ENCODE data around the gene COL4A3.
"Not testable (repeated sequence)": the region's sequence is repeated elsewhere in the genome, so short reads cannot be mapped to it uniquely, and the experiment has no call there.

COL4A3 gene

DNA sequence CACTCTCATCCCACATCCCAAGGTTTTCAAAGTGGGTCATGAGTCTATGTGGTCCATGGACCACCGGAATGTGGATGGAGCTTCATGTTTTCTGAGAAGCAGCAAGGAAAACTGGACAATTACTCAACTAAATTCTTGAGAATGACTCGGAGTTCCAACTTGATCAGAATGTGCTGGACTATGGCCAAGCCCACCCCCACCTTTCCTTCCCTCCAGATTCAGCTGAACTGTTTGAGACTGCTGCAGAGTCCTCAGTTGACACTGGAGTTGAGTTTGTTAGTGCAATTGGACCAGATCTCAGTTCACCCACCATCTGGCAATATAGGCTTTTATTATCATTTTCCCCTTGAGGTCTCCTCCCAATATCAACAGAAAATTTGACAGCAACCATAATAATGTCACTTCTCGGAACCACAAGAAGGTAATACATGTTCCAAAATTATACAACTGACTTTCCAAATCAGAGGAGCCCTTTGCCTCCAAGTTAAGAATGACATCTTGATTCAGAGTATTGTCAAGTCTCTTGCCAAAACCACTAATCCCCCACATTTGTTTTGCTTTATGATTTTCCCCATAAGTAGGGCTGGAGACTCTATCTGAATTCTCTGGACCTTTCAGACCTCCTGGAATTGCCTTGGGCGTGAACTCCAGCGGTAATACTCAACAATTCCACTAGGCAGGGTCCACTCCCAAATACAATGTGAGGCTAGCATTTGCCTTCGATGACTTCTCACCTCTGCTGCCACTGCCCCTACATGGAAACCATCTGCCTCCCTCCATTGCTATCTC, 9.2 kb upstream of the COL4A3 start:
- DNase-seq (ENCODE audit: low read depth in 2 of 2, low spot score in 1 of 2) = no peak

DNA sequence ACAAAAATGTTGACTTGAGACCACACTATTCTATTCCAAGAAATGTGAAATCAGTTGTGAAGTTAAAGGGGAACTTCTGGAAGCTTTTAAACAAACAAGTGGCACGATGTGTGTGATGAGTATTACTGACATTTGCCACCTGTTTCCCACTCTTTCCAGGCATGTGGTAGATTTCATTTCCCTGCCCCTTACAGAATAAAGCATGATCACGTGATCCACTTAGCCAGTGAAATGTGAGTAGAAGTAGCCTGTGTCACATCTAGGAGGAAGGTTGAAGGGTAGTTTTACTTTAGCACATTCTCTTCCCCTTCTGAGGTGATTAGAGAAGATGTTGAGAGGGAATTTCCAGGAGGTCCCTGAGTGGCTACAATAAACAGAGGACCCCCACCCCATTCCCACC, 4.3 kb upstream of the COL4A3 start:
- no peak for DNase-seq (ENCODE audit: low read depth in 2 of 2, low spot score in 1 of 2)

- no peak for DNase-seq (ENCODE audit: low read depth in 2 of 2, low spot score in 1 of 2)
Measured at GRCh38 chr2:227161947-227162346, 2.5 kb upstream of the COL4A3 start.

- DNase-seq (ENCODE audit: low read depth in 2 of 2, low spot score in 1 of 2) = no peak
Measured at GRCh38 chr2:227163485-227163997, 883 bp upstream of the COL4A3 start.

DNA sequence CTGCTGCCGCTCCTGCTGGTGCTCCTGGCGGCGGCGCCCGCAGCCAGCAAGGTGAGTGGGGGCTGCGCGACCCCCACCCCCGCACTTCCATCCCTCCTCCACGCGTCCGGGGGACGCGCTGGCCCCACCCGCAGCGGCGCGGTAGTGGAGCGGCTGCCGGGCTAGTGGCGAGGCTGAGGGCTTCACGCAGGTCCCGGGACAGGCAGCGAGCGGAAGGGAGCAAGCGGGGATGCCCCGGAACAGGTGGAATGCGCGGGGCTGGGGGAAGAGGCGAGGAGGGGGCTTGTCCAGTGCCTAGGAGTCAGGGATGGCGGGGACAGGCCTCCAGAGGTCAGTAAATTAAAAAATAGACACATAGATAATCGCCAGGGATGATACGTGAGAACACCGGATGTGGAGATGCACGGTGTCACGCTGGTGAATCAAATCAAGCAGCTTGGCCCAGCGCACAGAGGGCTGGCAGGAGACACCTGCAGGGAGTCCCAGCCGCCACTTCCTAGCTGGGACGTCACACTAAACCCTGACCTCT, 403 bp downstream of the COL4A3 start:
- no peak for DNase-seq (ENCODE audit: low read depth in 2 of 2, low spot score in 1 of 2)

GRCh38 chr2:227171779-227172178, 7.4 kb downstream of the COL4A3 start:
- not testable (repeated sequence) for DNase-seq (ENCODE audit: low read depth in 2 of 2, low spot score in 1 of 2)

- DNase-seq (ENCODE audit: low read depth in 2 of 2, low spot score in 1 of 2) = no peak
Measured at GRCh38 chr2:227177592-227178336, 13.3 kb downstream of the COL4A3 start.

DNA sequence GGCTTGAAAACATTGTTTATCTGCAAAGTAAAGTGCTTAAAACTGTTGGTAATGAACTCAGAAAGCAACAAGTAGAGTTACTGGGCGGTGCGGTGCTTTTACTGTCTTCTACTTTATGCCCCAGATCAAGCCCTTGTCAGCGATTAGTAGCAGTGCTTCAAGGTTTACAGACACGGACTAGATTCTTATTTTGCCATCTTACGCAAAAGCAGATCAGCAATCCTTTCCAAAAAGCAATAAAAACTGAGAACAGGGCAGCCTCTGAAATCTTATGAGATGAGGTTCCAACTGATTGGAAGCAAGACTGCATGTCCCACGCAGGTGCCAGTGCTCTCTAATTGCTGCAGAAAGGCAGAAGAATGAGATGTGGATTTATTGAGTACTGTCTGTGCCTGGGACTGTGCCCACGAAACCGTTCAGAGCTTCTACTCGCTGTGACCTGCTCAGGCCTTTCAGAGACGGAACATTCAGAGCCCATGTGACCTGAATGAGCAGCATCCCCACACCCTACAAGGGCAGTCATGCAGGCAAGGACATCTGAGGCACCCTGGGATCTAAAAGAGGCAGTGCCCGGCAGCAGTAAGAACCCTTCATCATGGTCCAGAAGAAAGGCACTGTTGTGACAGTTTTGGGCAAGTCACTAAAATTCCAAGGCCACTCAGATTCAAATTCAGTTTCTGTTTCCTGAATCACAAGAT, 15.7 kb downstream of the COL4A3 start:
- DNase-seq (ENCODE audit: low read depth in 2 of 2, low spot score in 1 of 2) = no peak

- no peak for DNase-seq (ENCODE audit: low read depth in 2 of 2, low spot score in 1 of 2)
Measured at GRCh38 chr2:227180770-227181169, 16.3 kb downstream of the COL4A3 start.

- no peak for DNase-seq (ENCODE audit: low read depth in 2 of 2, low spot score in 1 of 2)
Measured at GRCh38 chr2:227182765-227183164, 18.3 kb downstream of the COL4A3 start.

- DNase-seq (ENCODE audit: low read depth in 2 of 2, low spot score in 1 of 2) = no peak
Measured at GRCh38 chr2:227183657-227184367, 19.4 kb downstream of the COL4A3 start.

GRCh38 chr2:227185615-227186232, 21.3 kb downstream of the COL4A3 start:
- DNase-seq (ENCODE audit: low read depth in 2 of 2, low spot score in 1 of 2) = no peak

DNA sequence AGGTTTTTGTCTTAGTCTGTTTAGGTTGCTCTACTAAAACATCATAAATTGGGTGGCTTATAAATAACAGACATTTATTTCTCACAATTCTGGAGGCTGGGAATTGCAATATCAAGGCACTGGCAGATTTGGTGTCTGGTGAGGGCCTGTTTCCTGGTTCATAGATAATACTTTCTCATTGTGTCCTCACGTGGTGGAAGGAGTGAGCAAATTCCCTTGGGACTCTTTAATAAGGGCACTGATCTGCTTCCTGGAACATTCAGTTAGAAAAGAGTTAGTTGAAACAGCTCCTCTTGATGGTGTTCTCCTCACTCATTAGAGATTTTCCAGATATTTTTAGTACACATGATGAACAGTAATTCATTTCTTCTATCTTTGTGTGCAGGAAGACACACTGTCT, 22.3 kb downstream of the COL4A3 start:
- no peak for DNase-seq (ENCODE audit: low read depth in 2 of 2, low spot score in 1 of 2)

DNA sequence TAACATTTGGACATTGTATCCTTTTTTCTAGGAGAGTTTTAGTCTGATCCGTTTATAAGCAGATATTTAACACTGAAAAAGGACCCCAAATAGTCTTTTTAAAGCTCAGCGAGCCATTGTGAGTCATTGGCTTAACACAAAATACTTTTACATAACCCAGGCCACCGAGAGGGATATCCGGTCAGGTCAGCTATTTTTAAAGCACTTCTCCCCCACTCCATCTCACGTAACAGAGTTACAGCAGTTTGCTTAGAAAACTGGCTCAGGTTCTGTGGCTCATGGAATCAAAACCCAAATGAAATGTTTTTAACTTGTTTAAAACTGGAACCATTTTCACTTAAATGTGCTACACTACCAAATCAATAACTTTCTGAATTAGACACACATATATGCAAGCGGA, 23.9 kb downstream of the COL4A3 start:
- no peak for DNase-seq (ENCODE audit: low read depth in 2 of 2, low spot score in 1 of 2)

- DNase-seq (ENCODE audit: low read depth in 2 of 2, low spot score in 1 of 2) = no peak
Measured at GRCh38 chr2:227191367-227191766, 26.9 kb downstream of the COL4A3 start.

DNA sequence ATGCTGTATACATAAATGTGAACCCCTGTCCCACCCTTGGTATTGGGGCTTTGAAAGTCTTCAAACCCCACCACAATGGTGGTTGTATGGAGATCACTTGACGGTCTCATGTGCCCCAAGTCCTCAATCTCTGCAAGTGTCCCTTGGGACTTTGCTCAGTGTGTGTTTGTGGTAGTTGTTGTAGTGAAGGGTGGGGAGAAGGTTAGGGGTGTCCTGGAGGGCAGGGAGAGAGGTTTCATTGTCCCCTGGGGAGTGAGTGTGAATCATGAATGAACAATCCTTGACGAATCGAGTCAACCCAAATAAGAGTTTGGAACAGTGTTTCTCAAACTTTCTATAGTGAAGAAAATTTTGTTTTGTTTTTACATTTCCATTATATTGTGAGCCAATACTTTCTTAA, 28.1 kb downstream of the COL4A3 start:
- DNase-seq (ENCODE audit: low read depth in 2 of 2, low spot score in 1 of 2) = no peak

GRCh38 chr2:227194219-227194618, 29.8 kb downstream of the COL4A3 start:
- no peak for DNase-seq (ENCODE audit: low read depth in 2 of 2, low spot score in 1 of 2)

DNA sequence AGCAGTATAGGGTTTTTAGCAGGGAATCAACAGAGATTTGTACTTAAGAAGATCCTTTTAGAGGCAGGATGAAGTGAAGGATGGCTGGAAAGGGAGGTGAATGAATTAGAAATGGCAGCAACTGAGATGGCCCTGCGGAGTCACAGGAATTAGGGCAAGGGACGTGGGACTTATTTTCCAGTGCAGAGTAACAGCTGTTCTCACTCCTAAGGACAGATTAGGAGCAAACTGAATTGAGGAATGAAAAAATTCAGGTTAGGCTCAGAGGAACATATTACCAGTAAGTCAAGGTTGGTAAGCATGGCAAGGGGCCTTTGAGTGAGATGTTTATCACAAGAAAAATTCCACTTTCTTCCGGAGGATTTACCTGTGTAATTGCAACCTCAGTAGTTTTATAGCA, 34.4 kb downstream of the COL4A3 start:
- DNase-seq (ENCODE audit: low read depth in 2 of 2, low spot score in 1 of 2) = no peak

- DNase-seq (ENCODE audit: low read depth in 2 of 2, low spot score in 1 of 2) = no peak
Measured at GRCh38 chr2:227201771-227202170, 37.3 kb downstream of the COL4A3 start.

- DNase-seq (ENCODE audit: low read depth in 2 of 2, low spot score in 1 of 2) = no peak
Measured at GRCh38 chr2:227204452-227204851, 40.0 kb downstream of the COL4A3 start.
